Retinal pigment epithelial cell (primary cell): Measurements from ENCODE around the gene RBM23.

Experiments
- DNase-seq: peaks from one replicate; pipeline ENCODE4 v3.0.0-alpha.2; 2010; ENCODE audit warnings: low read depth
- H3K4me3 ChIP-seq: 2 replicates; pipeline ENCODE4 v1.5.1; 2011; ENCODE audit warnings: mild to moderate bottlenecking, low read length, control low read depth, moderate library complexity
- TF ChIP-seq, protein P1 (sequence below): conservative IDR thresholded peaks from 2 replicates; pipeline ENCODE4 v1.5.1; 2011; ENCODE audit warnings: low read depth, low read length, control low read depth, inconsistent platforms

RBM23 gene

DNA sequence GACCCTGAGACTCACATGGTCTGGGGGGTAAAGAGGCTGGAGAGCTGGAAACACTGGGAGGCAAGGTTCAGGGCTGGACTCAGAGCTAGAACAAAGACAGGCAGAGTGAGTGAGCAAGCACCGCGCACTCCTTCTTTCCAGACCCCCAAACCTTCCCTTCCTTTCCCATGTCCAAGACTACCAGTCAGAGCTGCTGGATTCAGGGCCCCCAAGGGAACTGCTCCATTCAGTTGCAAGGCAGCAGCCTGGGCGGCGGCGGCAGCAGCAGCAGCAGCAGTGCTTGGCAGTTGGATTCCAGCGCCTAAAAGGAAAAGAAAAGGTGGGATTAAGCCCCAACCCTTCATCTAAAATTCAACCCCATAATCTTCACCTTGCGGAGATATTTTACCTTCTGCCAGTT is 17.1 kb downstream of the RBM23 start:
- TF ChIP-seq, protein P1, sequence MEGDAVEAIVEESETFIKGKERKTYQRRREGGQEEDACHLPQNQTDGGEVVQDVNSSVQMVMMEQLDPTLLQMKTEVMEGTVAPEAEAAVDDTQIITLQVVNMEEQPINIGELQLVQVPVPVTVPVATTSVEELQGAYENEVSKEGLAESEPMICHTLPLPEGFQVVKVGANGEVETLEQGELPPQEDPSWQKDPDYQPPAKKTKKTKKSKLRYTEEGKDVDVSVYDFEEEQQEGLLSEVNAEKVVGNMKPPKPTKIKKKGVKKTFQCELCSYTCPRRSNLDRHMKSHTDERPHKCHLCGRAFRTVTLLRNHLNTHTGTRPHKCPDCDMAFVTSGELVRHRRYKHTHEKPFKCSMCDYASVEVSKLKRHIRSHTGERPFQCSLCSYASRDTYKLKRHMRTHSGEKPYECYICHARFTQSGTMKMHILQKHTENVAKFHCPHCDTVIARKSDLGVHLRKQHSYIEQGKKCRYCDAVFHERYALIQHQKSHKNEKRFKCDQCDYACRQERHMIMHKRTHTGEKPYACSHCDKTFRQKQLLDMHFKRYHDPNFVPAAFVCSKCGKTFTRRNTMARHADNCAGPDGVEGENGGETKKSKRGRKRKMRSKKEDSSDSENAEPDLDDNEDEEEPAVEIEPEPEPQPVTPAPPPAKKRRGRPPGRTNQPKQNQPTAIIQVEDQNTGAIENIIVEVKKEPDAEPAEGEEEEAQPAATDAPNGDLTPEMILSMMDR, result no peak
- no peak overlapping the region for H3K4me3 ChIP-seq
- DNase-seq, result no peak

DNA sequence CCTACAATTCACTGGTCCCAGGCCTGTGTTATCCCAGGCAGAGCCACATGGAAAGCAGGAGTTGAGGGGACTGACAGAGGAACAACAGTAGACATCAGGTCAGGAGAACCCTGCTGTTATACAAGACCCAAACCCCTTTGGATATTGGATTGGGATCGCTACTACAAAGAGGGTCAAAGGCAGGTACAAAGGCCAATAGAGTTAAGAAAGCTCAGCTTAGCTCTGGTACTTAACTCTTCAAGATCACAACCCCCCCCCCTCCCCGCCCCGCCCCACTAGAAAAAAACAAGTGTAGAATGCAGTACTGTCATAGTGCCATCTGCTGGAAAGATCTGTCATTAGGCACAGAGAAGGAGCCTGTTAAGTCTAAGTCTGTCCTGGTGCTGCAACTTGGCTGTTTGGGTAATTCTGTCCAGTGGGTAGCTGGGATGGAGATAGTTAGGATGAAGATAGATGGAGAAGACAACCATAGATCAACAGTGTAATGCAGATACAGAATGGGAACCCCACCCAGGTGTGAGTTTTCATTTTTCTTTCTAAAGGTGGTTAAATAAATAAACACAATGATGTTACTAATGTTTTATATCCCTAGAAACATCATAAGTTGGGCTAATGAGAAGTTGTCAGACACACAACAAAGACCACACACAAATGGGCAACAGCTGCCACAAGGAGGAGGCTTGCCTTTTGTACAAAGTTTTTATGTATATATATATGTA is 18.7 kb downstream of the RBM23 start:
- peak; percentile 22 for DNase-seq
- TF ChIP-seq, protein P1, result peak; percentile 71
- no peak overlapping the region for H3K4me3 ChIP-seq

DNA sequence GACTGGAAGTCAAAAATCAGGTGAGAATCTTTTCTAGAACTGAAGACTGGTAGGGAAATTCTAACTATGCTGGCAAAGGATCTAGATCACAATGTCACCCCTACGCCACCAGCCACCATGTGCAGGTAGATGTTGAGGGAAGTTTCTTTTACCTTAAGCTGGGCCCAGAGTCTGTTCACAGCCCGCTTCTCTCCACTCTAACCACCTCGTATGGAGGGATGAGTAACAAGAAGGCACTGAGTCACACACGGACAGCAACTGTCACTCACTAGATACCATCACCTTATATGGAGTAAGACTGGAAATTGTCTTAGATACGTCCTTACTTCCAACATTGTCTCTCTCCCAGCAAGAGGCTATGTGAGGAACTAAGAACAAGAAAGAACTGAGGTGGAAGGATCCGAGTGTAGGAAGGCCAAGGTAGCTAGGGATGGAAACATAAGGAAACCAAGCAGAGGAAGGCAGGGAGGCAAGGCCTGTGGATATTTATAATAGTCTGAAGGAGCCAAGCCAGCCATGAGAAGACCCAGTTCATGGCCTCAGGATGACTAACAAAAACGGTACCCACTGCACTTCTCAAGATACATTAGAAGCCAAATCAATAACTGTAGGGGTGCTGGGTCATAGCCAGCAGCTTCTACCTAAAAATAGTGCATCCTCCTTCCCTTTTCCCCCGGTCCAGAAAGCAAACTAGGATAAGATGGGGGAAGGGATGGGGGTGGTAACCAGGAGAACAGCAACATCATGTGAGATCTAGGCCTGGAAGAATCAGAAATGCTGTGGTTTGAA is 20.5 kb downstream of the RBM23 start:
- H3K4me3 ChIP-seq, result no peak overlapping the region
- DNase-seq, result no peak
- TF ChIP-seq, protein P1, result no peak

DNA sequence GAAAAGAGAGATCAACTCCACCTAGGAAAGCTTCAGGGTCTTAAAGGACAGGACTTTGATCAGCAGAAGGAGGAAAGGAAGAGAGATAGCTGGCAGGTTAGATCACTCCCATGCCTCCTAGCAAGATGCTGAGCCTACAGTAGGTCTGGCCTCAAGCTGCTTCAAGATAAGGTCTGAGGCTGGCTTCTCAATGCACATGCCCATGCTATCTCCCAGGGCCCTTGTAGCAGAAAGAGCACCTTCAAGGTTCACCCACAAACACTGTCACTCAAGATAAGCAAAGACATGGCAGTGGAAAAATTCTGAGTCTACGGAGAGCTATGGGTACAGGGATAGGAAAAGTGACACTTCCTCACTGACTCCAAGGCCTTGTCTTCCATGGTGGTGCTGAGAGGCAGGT is 21.6 kb downstream of the RBM23 start:
- TF ChIP-seq, protein P1, result no peak
- H3K4me3 ChIP-seq, result no peak overlapping the region
- DNase-seq, result no peak

DNA sequence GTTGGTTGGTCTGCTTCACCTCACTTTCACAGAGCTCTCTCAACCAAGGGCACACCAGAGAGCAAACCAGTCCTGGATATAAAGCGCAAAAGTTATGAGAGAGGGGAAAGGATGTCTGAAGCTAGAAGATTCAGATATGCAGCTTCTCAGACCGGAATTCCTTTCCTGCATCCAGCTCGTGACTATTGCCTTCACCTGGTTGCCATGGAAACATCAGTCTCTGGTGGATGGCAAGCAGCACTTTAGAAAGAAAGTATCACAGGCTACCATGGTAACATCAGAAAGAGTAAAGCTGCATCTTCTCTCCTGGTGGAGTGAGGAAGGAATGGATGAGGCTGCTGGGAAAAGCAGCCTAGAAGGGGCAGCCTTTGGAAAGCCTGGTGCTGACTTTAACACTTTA is 22.2 kb downstream of the RBM23 start:
- TF ChIP-seq, protein P1, result no peak
- no peak overlapping the region for H3K4me3 ChIP-seq
- DNase-seq, result no peak

DNA sequence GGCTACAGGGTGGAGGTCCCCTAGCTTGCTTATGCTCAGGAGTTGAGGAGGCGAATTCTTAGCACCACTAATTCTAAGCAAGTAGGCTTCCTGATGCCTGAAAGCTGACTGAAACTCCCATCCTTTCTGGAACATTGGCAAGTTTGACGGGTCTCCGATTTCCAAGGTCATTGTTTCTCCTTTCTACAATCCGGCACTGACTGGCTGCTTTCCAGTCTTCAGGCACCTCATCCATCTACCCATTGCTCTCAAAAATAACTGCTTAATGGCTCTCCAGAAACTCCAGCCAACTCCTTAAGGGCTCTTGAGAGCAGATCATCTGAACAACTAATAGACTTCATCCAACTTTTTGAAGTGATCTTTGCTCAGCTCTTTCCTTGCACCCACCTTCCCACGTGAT is 22.6 kb downstream of the RBM23 start:
- TF ChIP-seq, protein P1, result no peak
- DNase-seq, result no peak
- no peak overlapping the region for H3K4me3 ChIP-seq

DNA sequence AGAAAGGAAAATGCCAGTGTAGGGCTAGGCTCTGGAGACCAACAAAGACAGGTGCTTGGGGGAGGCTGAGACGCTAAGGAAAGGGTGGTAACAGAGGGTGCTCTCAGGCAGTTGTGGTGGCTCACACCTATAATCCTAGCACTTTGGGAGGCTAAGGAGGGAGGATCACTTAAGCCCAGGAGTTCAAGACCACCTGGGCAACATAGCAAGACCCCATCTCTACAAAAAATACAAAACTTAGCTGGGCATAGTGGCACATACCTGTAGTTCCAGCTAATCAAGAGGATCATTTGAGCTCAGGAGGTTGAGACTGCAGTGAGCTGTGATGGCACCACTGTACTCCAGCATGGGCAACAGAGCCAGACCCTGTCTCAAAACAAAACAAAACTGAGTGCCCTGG is 23.5 kb downstream of the RBM23 start:
- H3K4me3 ChIP-seq, result no peak overlapping the region

More for the DNA sequence above, 23.5 kb downstream of the RBM23 start:
- TF ChIP-seq, protein P1, result no peak
- no peak for DNase-seq
